Posterior cingulate gyrus (tissue), 11 donors: ENCODE results near the gene AMER1.
"Not testable (repeated sequence)": the region's sequence is repeated elsewhere in the genome, so short reads cannot be mapped to it uniquely, and the experiment has no call there.

Experiments used
- DNase-seq, 10 donors: peaks; one replicate each; pipeline versions ENCODE4 v3.0.0 to v3.0.0-alpha.2; 2020 to 2021; ENCODE audit warnings: mixed read lengths in 3 of 10
- intact Hi-C: fragments of 100-400 bp; cut with DNase I; formaldehyde crosslinking; loops from one replicate; pipeline ENCODE4 v1.15.1; 2023

The AMER1 gene

GRCh38 chrX:64205441-64205734, at the start of gene AMER1:
Gene AMER1, minus strand, starts transcription at chrX:64205708. Its CDS starts 12,422 bp downstream, at chrX:64193286.
- intact Hi-C loops = no loop called here
- peak in 1 of 10 donors; percentile 28 for DNase-seq

GRCh38 chrX:64230123-64230970, 24.8 kb upstream of the AMER1 start, which contains the start of gene ASB12:
Gene ASB12, minus strand, starts transcription at chrX:64230607. Its CDS starts 4,957 bp downstream, at chrX:64225650.
- DNase-seq = no peak
- intact Hi-C loops = no loop called here

- intact Hi-C loops = no loop called here
- DNase-seq = no peak
Measured at GRCh38 chrX:64229154-64229553, 23.6 kb upstream of the AMER1 start.

GRCh38 chrX:64218023-64218422, 12.5 kb upstream of the AMER1 start:
- intact Hi-C loops = no loop called here
- no peak for DNase-seq

GRCh38 chrX:64213989-64214388, 8.5 kb upstream of the AMER1 start:
- DNase-seq, intact Hi-C loops: not testable (repeated sequence)

GRCh38 chrX:64206556-64207162, 1.2 kb upstream of the AMER1 start:
- intact Hi-C loops = no loop called here
- peak in 1 of 10 donors; percentile 8 for DNase-seq

GRCh38 chrX:64205735-64206501, 410 bp upstream of the AMER1 start:
- DNase-seq = peak; percentile 87 to 99 (median 90)
- intact Hi-C loops = no loop called here

GRCh38 chrX:64204701-64205440, 637 bp downstream of the AMER1 start:
- intact Hi-C loops = no loop called here
- DNase-seq = peak; percentile 16 to 92 (median 34)

- DNase-seq = peak in 7 of 10 donors; percentile 5 to 89 (median 23)
- intact Hi-C loops = no loop called here
Measured at GRCh38 chrX:64204252-64204651, 1.3 kb downstream of the AMER1 start.

GRCh38 chrX:64202808-64203325, 2.6 kb downstream of the AMER1 start:
- intact Hi-C loops = no loop called here
- no peak for DNase-seq

GRCh38 chrX:64198036-64198435, 7.5 kb downstream of the AMER1 start:
- intact Hi-C loops = no loop called here
- DNase-seq = no peak

- DNase-seq = no peak
- intact Hi-C loops = no loop called here
Measured at GRCh38 chrX:64196606-64197005, 8.9 kb downstream of the AMER1 start.

- intact Hi-C loops = no loop called here
Measured at GRCh38 chrX:64195862-64196261, 9.6 kb downstream of the AMER1 start.

GRCh38 chrX:64192673-64193072, 12.8 kb downstream of the AMER1 start:
- intact Hi-C loops = no loop called here
- DNase-seq = no peak

More at GRCh38 chrX:64195862-64196261, 9.6 kb downstream of the AMER1 start:
- no peak for DNase-seq

- intact Hi-C loops = no loop called here
- no peak for DNase-seq
Measured at GRCh38 chrX:64192040-64192439, 13.5 kb downstream of the AMER1 start.

GRCh38 chrX:64191281-64192010, 14.1 kb downstream of the AMER1 start:
- no peak for DNase-seq
- intact Hi-C loops = no loop called here

- DNase-seq = no peak
- intact Hi-C loops = no loop called here
Measured at GRCh38 chrX:64190136-64190740, 15.3 kb downstream of the AMER1 start.

GRCh38 chrX:64188901-64189300, 16.6 kb downstream of the AMER1 start:
- no peak for DNase-seq
- intact Hi-C loops = no loop called here

- DNase-seq = no peak
- intact Hi-C loops = no loop called here
Measured at GRCh38 chrX:64187762-64188150, 17.8 kb downstream of the AMER1 start.
